ENCODE data around the gene HOXA6. TPM values are rescaled to one million over a fixed set of nuclear protein-coding genes. Genes with fewer than 3 reads are reported as not detected.

The HOXA6 gene
- total RNA-seq, 1 donor from 2014 or later, result not detected

GRCh38 chr7:27188386-27189294 is 41.1 kb upstream of the HOXA6 start:
- no peaks in the 10 kb centered on the region for H3K9me3 Mint-ChIP-seq
- DNase-seq (ENCODE audit: low spot score), result no peak
- H3K4me1 Mint-ChIP-seq (ENCODE audit: low read depth), result peaks cover 14% of the 10 kb centered on the region
- H3K27me3 Mint-ChIP-seq (ENCODE audit: low read depth), result peaks cover 87% of the 10 kb centered on the region
- no peak overlapping the region for H3K27ac Mint-ChIP-seq
- H3K4me3 Mint-ChIP-seq (ENCODE audit: low read depth), result peak overlapping the region; percentile 42
- intact Hi-C loops (cut with micrococcal nuclease), result loop anchor here (1.0 kb wide), 1 partner anchor 16 kb away; no protein-coding TSS in a partner anchor
- H3K36me3 Mint-ChIP-seq (ENCODE audit: low read depth), result no peaks in the 10 kb centered on the region

GRCh38 chr7:27187475-27188385 is 40.2 kb upstream of the HOXA6 start:
- Mint-ChIP-seq H3K27me3 (ENCODE audit: low read depth) (peaks cover 84% of the 10 kb centered on the region), H3K4me1 (ENCODE audit: low read depth) (peaks cover 14% of the 10 kb centered on the region), H3K9me3 (no peaks in the 10 kb centered on the region), H3K4me3 (ENCODE audit: low read depth) (no peak overlapping the region), H3K36me3 (ENCODE audit: low read depth) (no peaks in the 10 kb centered on the region), H3K27ac (no peak overlapping the region)
- intact Hi-C loops (cut with micrococcal nuclease), result loop anchor here (1.0 to 2.0 kb wide), 2 partner anchors 13 to 15 kb away; partner anchors contain the start of gene HOXA13
- no peak for DNase-seq (ENCODE audit: low spot score)

DNA sequence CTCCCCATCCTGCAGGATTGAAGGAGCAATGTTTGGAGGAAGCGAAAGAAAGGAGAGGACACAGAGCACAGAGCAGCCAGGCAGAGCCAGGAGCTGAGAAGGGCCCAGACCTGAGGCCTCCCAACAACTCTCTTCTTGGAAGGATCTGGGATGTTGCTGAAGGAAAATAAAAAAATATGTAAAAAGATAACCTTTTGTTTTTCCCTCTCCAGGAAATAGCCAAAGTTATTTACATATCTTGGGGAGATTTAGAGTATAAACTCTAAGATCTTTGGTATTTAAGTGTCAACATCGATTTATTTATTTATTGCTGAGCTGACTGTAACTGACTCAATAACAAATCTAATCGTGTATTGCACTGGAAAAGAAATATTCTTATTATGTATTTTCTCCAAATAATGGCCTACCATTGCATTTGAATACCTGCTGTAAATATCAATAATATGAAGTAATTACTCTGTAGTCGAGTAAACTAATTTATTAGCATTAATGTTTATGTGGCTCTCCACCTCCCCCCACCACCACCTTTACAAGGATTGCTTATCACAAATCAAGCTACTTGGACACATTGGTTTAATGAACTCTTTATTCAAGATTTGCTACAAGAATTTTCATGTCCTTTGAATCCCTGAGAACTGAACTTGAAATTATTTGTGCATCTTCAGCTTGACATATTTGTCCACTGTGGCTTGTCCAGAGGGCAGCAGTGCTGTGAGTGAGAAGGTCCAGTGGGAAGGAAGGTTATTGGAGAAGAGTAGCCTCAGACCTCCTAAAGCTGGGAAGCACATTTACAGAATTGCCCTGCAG is 39.3 kb upstream of the HOXA6 start:
- intact Hi-C loops (cut with micrococcal nuclease), result loop anchor here (2.0 kb wide), 1 partner anchor 14 kb away; the partner anchor contains the start of gene HOXA13
- Mint-ChIP-seq H3K4me1 (ENCODE audit: low read depth) (peaks cover 14% of the 10 kb centered on the region), H3K27ac (no peak overlapping the region), H3K27me3 (ENCODE audit: low read depth) (peaks cover 83% of the 10 kb centered on the region), H3K4me3 (ENCODE audit: low read depth) (no peak overlapping the region), H3K36me3 (ENCODE audit: low read depth) (no peaks in the 10 kb centered on the region), H3K9me3 (no peaks in the 10 kb centered on the region)
- DNase-seq (ENCODE audit: low spot score), result no peak

- intact Hi-C loops (cut with micrococcal nuclease), result loop anchor here (2.0 kb wide), 3 partner anchors 15 to 29 kb away; partner anchors contain the start of genes HOXA13 and HOXA7
- no peaks in the 10 kb centered on the region for H3K9me3 Mint-ChIP-seq
- H3K27me3 Mint-ChIP-seq (ENCODE audit: low read depth), result peaks cover 82% of the 10 kb centered on the region
- H3K4me3 Mint-ChIP-seq (ENCODE audit: low read depth), result no peak overlapping the region
- peak overlapping the region; percentile 8 for H3K27ac Mint-ChIP-seq
- H3K4me1 Mint-ChIP-seq (ENCODE audit: low read depth), result peaks cover 14% of the 10 kb centered on the region
- H3K36me3 Mint-ChIP-seq (ENCODE audit: low read depth), result no peaks in the 10 kb centered on the region
- DNase-seq (ENCODE audit: low spot score), result no peak
These were observed 38.5 kb upstream of the HOXA6 start for GRCh38 chr7:27185854-27186667.

- intact Hi-C loops (cut with micrococcal nuclease), result loop anchor here (2.0 kb wide), 2 partner anchors 14 to 28 kb away; partner anchors contain the start of gene HOXA7
- Mint-ChIP-seq H3K36me3 (ENCODE audit: low read depth) (no peaks in the 10 kb centered on the region), H3K27ac (peak within 1 kb of the TSS; percentile 55), H3K4me3 (ENCODE audit: low read depth) (no peak within 1 kb of the TSS), H3K27me3 (ENCODE audit: low read depth) (peaks cover 76% of the 10 kb centered on the region), H3K4me1 (ENCODE audit: low read depth) (peaks cover 14% of the 10 kb centered on the region), H3K9me3 (no peaks in the 10 kb centered on the region)
- DNase-seq (ENCODE audit: low spot score), result no peak
These were observed 37.7 kb upstream of the HOXA6 start, which contains the start of gene HOXA11 for GRCh38 chr7:27185013-27185853. Gene HOXA11 (minus strand): TSS chr7:27185232. CDS start chr7:27185144, 88 bp downstream.

- Mint-ChIP-seq H3K4me3 (ENCODE audit: low read depth) (no peak overlapping the region), H3K9me3 (no peaks in the 10 kb centered on the region), H3K27ac (peak overlapping the region; percentile 55), H3K27me3 (ENCODE audit: low read depth) (peaks cover 73% of the 10 kb centered on the region), H3K36me3 (ENCODE audit: low read depth) (no peaks in the 10 kb centered on the region), H3K4me1 (ENCODE audit: low read depth) (peaks cover 14% of the 10 kb centered on the region)
- DNase-seq (ENCODE audit: low spot score), result no peak
- intact Hi-C loops (cut with micrococcal nuclease), result loop anchor here (2.0 kb wide), 2 partner anchors 14 to 28 kb away; partner anchors contain the start of gene HOXA7
These were observed 36.9 kb upstream of the HOXA6 start for GRCh38 chr7:27184337-27185012.

- Mint-ChIP-seq H3K27me3 (ENCODE audit: low read depth) (peaks cover 74% of the 10 kb centered on the region), H3K4me3 (ENCODE audit: low read depth) (no peak overlapping the region), H3K9me3 (no peaks in the 10 kb centered on the region), H3K36me3 (ENCODE audit: low read depth) (no peaks in the 10 kb centered on the region), H3K4me1 (ENCODE audit: low read depth) (peaks cover 14% of the 10 kb centered on the region), H3K27ac (no peak overlapping the region)
- DNase-seq (ENCODE audit: low spot score), result no peak
- intact Hi-C loops (cut with micrococcal nuclease), result loop anchor here (2.0 kb wide), 2 partner anchors 13 to 27 kb away; partner anchors contain the start of gene HOXA7
These were observed 36.2 kb upstream of the HOXA6 start for GRCh38 chr7:27183682-27184336.

DNA sequence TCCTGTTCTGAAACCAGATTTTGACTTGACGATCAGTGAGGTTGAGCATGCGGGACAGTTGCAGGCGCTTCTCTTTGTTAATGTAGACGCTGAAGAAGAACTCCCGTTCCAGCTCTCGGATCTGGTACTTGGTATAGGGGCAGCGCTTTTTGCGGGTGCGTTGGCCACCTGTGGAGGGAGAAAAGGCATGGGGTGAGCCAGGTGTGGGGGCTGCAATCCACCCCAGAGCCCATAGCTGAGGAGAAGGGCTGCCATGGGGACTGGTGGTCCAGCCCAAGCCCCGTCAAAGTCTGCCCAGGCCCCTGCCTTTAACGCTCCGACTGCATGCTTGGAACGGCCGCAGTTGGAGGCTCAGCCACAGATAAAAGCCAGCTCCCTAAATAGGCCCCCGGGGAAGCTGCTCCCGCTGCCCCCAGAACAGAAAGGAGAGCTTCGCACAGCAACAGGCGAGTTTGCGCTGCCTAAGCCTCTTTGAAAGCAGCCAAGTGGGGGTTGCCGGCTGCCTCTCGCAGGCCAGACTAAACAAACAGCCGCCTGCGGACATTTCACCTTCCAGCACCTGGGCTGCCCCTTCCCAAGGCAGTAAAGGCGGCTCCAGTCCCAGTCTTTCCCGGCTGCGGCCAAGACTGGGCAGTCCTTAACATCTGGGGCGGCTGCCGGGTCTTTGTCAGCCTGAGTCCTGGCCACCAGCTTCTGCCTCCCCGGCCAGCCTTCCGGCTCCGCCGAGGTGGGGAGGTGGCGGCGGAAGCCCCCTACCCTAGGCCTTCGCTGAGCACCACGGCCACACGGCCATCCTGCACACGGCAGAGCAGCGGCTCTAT is 35.5 kb upstream of the HOXA6 start:
- Mint-ChIP-seq H3K4me1 (ENCODE audit: low read depth) (peaks cover 8% of the 10 kb centered on the region), H3K36me3 (ENCODE audit: low read depth) (no peaks in the 10 kb centered on the region), H3K4me3 (ENCODE audit: low read depth) (no peak overlapping the region), H3K27ac (no peak overlapping the region), H3K27me3 (ENCODE audit: low read depth) (peaks cover 70% of the 10 kb centered on the region), H3K9me3 (no peaks in the 10 kb centered on the region)
- DNase-seq (ENCODE audit: low spot score), result no peak
- intact Hi-C loops (cut with micrococcal nuclease), result no loop called here

DNA sequence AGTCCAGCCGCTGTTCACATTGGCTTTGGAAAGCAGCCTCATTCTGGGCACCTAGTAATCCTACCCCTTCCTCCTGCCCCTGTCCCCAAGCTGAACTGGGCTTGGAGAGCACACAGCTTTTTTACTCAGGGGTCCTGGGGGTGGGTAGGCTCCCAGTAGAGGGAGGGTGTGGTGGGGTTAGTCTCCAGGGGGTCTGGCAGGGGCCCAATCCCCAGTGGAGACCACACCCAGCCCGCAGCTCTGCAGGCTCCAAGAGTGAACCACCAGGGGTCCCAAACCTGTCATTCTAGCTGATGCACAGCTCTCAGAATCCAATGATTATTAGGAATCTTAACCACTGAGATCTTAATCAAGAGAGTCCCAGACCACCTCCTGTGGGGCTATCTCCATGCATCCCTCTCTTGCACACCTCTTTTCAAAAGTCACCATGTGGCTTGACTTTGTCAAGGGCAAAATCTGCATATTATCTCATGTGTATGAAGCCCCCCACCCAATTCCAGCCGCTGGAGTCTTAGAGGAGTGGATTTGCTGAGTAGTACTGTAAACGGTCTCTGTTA is 34.8 kb upstream of the HOXA6 start:
- Mint-ChIP-seq H3K27ac (no peak overlapping the region), H3K36me3 (ENCODE audit: low read depth) (no peaks in the 10 kb centered on the region), H3K27me3 (ENCODE audit: low read depth) (peaks cover 70% of the 10 kb centered on the region), H3K4me1 (ENCODE audit: low read depth) (peaks cover 8% of the 10 kb centered on the region), H3K4me3 (ENCODE audit: low read depth) (no peak overlapping the region), H3K9me3 (no peaks in the 10 kb centered on the region)
- intact Hi-C loops (cut with micrococcal nuclease), result no loop called here
- no peak for DNase-seq (ENCODE audit: low spot score)

Measured in activated T-helper 2 cell treated with anti-CD3 and anti-CD28 coated beads, Interferon-gamma antibody, Interleukin-2, Interleukin-4, amounts not matched to agents 10 μg/mL and 5 μg/mL and 100 μg/mL, durations not matched to agents 14 hours and 24 hours and 36 hours (primary cell).